Endothelial cell of umbilical vein (primary cell): ENCODE data around the gene OR2M3.

Experiments used
- JUN ChIP-seq: IDR thresholded peaks from 2 replicates; pipeline ENCODE4 v1.6.1; 2011; ENCODE audit warnings: borderline replicate concordance, low read depth; ENCODE audit not compliant: insufficient read length, insufficient read depth
- POLR2AphosphoS5 ChIP-seq: IDR thresholded peaks from 2 replicates; pipeline ENCODE4 v1.6.1; 2012; ENCODE audit warnings: low read depth, mild to moderate bottlenecking, control low read depth, low read length, moderate library complexity; ENCODE audit not compliant: insufficient read depth
- TF ChIP-seq, protein P1 (sequence below): IDR thresholded peaks from 2 replicates; pipeline ENCODE4 v1.6.1; 2011; ENCODE audit not compliant: insufficient read depth, insufficient read length
- TF ChIP-seq, protein P2 (sequence below), 2 donors: IDR thresholded peaks; 1 replicate in 1 of 2; 2 replicates in 1 of 2; pipeline ENCODE4 v1.5.1; 2011; ENCODE audit warnings: low read length in 2 of 2, mild to moderate bottlenecking in 2 of 2, moderate library complexity in 2 of 2, control low read depth in 1 of 2, inconsistent platforms in 1 of 2, low read depth in 1 of 2; ENCODE audit not compliant: insufficient read depth in 1 of 2; ENCODE audit errors: extremely low read depth in 1 of 2

DNA sequence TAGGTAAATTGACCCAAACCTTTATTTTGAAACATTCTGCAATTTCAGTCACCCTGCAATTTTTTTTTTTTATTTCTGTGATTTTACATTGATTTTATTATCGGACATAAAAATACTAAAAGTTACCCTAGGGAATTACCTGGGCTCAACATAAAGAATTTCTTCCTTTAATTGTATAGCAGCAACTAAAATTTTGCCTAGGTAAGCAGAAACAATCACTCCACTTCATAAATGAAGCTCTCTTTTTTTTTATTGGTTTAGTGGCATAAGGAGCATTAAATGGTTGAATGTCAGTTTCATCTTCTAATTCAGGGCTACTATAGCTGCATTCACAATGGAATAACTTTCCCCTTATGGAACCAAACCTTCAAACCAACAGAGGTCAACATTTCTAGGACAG, 18.8 kb downstream of the OR2M3 start:
- TF ChIP-seq, protein P1, sequence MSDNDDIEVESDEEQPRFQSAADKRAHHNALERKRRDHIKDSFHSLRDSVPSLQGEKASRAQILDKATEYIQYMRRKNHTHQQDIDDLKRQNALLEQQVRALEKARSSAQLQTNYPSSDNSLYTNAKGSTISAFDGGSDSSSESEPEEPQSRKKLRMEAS = no peak
- no peak for TF ChIP-seq POLR2AphosphoS5
- TF ChIP-seq, protein P2, sequence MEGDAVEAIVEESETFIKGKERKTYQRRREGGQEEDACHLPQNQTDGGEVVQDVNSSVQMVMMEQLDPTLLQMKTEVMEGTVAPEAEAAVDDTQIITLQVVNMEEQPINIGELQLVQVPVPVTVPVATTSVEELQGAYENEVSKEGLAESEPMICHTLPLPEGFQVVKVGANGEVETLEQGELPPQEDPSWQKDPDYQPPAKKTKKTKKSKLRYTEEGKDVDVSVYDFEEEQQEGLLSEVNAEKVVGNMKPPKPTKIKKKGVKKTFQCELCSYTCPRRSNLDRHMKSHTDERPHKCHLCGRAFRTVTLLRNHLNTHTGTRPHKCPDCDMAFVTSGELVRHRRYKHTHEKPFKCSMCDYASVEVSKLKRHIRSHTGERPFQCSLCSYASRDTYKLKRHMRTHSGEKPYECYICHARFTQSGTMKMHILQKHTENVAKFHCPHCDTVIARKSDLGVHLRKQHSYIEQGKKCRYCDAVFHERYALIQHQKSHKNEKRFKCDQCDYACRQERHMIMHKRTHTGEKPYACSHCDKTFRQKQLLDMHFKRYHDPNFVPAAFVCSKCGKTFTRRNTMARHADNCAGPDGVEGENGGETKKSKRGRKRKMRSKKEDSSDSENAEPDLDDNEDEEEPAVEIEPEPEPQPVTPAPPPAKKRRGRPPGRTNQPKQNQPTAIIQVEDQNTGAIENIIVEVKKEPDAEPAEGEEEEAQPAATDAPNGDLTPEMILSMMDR (IDR thresholded peaks at IDR 0.05; ENCODE audit: extremely low read depth in 1 of 2, insufficient read depth in 1 of 2, low read depth in 1 of 2, low read length in 2 of 2) = no peak
- no peak for TF ChIP-seq JUN
